Measurements from ENCODE around the gene NDUFB10.

The NDUFB10 gene

GRCh38 chr16:2004795-2005517 lies 45.6 kb downstream of the NDUFB10 start:
- no peak for DNase-seq

- no peak for DNase-seq
These were observed 46.3 kb downstream of the NDUFB10 start for GRCh38 chr16:2005646-2006045.

- no peak for DNase-seq
These were observed 47.0 kb downstream of the NDUFB10 start for GRCh38 chr16:2006317-2006716.

DNA sequence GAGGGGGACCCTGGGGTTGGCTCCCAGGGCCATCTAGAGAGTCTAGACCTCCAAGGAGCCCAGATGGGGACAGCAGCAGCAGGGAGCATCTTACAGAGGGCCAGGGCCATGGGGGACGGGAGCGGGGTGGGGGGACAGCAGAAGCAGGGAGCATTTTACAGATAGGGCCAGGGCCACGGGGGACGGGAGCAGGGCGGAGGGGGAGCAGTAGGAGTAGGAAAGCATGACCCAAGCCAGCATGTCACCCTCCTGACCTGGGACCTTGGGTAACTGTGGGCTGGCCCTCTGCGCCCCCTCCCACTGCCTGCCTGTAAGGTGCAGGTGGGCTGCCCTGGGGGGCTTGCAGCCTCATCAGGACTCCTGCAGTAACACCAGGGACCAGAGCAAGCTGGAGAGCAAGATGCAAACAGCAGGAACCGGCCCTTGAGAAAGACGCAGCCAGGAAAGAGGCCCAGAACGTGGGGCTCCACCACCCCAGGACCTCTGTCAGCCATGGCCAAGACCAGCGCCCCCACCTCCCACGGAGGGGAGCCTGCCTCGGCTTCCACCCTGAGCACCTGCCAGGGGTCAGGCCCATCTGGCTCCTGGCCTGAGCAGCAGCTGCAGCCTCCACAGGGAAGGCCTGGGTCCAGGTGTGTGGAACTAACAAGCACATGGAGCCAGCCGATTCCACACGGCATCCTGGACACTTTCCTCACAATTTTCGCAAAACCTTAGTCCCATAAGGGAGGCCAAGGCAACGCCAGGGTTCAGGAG lies 47.9 kb downstream of the NDUFB10 start:
- DNase-seq = no peak

GRCh38 chr16:2008009-2008526 lies 48.7 kb downstream of the NDUFB10 start:
- no peak for DNase-seq

- DNase-seq = no peak
These were observed 49.4 kb downstream of the NDUFB10 start for GRCh38 chr16:2008631-2009163.

GRCh38 chr16:2009164-2009711 lies 49.9 kb downstream of the NDUFB10 start:
- DNase-seq = no peak

- no peak for DNase-seq
These were observed 50.6 kb downstream of the NDUFB10 start, which contains the start of gene ZNF598 for GRCh38 chr16:2009791-2010510. TSS of gene ZNF598 (minus strand) at chr16:2009821.
